Sigmoid colon (tissue), 7 donors: ENCODE measurements around the gene VMP1. TPM values are rescaled to one million over a fixed set of nuclear protein-coding genes. Genes with fewer than 3 reads are reported as not detected.

ENCODE experiments used
- DNase-seq: peaks from one replicate; pipeline ENCODE4 v3.0.0-alpha.2; 2019
- H3K27ac ChIP-seq, 4 donors: fragments of 200-600 bp; sonication (generic); one replicate each; pipeline ENCODE4 v1.5.1; 2016 to 2019; ENCODE audit warnings: mild to moderate bottlenecking in 1 of 4
- H3K27me3 ChIP-seq, 3 donors: fragments of 200-600 bp; sonication (generic); one replicate each; pipeline ENCODE4 v1.5.1; 2019; ENCODE audit warnings: mild to moderate bottlenecking in 1 of 3
- H3K36me3 ChIP-seq, 4 donors: fragments of 200-600 bp; sonication (generic); one replicate each; pipeline ENCODE4 v1.5.1; 2016 to 2019
- H3K4me1 ChIP-seq, 4 donors: fragments of 200-600 bp; sonication (generic); one replicate each; pipeline ENCODE4 v1.5.1; 2017 to 2019
- H3K4me3 ChIP-seq, 4 donors: fragments of 200-600 bp; sonication (generic); one replicate each; pipeline ENCODE4 v1.5.1; 2017 to 2019; ENCODE audit warnings: mild to moderate bottlenecking in 2 of 4, moderate library complexity in 1 of 4
- H3K9me3 ChIP-seq, 4 donors: fragments of 200-600 bp in 3 of 4; sonication (generic) in 3 of 4; one replicate each; pipeline versions ENCODE4 v1.5.1 to v1.6.1; 2013 to 2019
- CTCF ChIP-seq, 4 experiments: fragments of 450-650 bp in 3 of 4; fragments of 200-600 bp in 1 of 4; IDR thresholded peaks; one replicate each; pipeline ENCODE4 v1.5.1; 2016 to 2019; ENCODE audit warnings: antibody characterized with exemption in 4 of 4, mild to moderate bottlenecking in 3 of 4, moderate library complexity in 2 of 4
- EP300 ChIP-seq, 4 donors: sonication (generic); formaldehyde crosslinking; IDR thresholded peaks; one replicate each; pipeline ENCODE4 v1.6.1; 2017; ENCODE audit warnings: antibody characterized with exemption in 4 of 4
- POLR2A ChIP-seq, 2 donors: fragments of 450-650 bp; IDR thresholded peaks; one replicate each; pipeline ENCODE4 v1.6.1; 2016; ENCODE audit warnings: antibody characterized with exemption in 2 of 2, mild to moderate bottlenecking in 2 of 2, moderate library complexity in 2 of 2
- POLR2AphosphoS5 ChIP-seq, 4 donors: sonication (generic); formaldehyde crosslinking; IDR thresholded peaks; one replicate each; pipeline ENCODE4 v1.6.1; 2017; ENCODE audit warnings: antibody characterized with exemption in 4 of 4
- WGBS, 2 donors: extraction: QIAGEN DNeasy Blood & Tissue Kit; methylation state at CpG; one replicate each; pipeline ENCODE4 v1.1.7; 2013; 5-methylcytosine and 5-hydroxymethylcytosine counted together
- intact Hi-C: fragments of 100-400 bp; cut with DNase I; formaldehyde crosslinking; loops from one replicate; pipeline ENCODE4 v1.15.1; 2023
- polyA plus RNA-seq, 3 donors: library from polyadenylated mRNA; stranded (reverse); fragments of 200-250 nt; gene quantifications; one replicate each; pipeline ENCODE4 v1.2.3, GENCODE V29; 2013
- total RNA-seq, 4 donors: library from RNA; depleted of rRNA; stranded (reverse); fragments of >200 nt; gene quantifications; one replicate each; pipeline ENCODE4 v1.1.0, GENCODE V29; 2016
- donor health status: healthy with polysubstance abuse.
- donor health status: Bipolar disorder and iron deficiency.
- donor health status: healthy.

Gene VMP1
- total and polyA plus RNA-seq, 7 donors, result 26.1 to 247 (median 132) TPM

DNA sequence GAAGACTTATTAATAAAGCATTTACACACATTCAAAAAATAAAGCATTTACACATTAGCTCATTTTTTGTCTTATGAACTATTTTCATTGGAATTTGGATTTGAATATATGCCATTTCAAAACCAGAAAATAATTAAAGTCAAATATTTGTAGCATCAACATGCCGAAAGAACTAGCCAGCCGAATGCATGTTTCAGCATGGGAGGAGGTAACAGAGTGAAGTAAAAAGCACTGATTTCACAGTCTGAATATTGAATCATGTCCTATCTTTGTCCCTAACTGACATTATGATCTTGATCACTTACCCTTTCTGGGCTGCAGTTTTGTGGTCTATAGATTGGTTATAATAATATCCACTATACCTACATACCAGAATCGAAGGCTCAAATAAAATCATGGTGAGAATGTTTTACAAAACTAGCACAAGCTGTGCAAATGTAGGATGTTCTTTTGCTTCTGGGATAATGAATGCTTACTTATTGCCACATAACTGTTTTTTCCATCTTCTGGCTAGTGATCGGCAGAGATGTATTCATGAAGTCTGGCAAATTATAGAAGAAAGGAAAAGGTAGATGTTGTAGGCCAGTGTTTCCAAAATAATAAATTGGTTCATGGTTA lies 100.5 kb downstream of the VMP1 start:
- intact Hi-C loops, result no loop called here
- H3K36me3 ChIP-seq, result peaks cover 0 to 19% (median 0%) of the 10 kb centered on the region in 4 donors
- H3K4me3 ChIP-seq, result no peak overlapping the region
- H3K9me3 ChIP-seq, result no peaks in the 10 kb centered on the region
- no peaks in the 10 kb centered on the region for H3K27me3 ChIP-seq
- H3K4me1 ChIP-seq, result peaks cover 0 to 24% (median 15%) of the 10 kb centered on the region in 4 donors
- H3K27ac ChIP-seq, result peak overlapping the region; percentile 44 to 72 (median 60)
- TF ChIP-seq CTCF (IDR thresholded peaks at IDR 0.05) (no peak), POLR2A (IDR thresholded peaks at IDR 0.05) (no peak), EP300 (IDR thresholded peaks at IDR 0.05) (no peak), POLR2AphosphoS5 (IDR thresholded peaks at IDR 0.05) (no peak)
- 89 to 91% methylated on average over 4 of the region's 4 CpGs for WGBS, 2 donors
- no peak for DNase-seq

DNA sequence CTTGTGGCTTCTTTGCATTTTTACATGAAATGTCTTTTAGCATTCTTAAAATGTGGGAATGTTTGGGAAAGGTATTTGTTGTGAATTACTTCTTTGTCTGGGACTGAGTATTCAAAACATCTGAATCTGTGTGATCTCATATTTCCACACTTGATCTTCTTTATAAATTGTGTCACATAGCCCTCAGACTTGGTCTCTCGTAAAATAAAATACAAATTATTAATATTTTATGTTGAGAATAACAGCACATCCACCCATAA lies 103.4 kb downstream of the VMP1 start:
- Histone ChIP-seq H3K9me3 (no peaks in the 10 kb centered on the region), H3K27me3 (no peaks in the 10 kb centered on the region), H3K27ac (peak overlapping the region in 1 of 4 donors; percentile 7), H3K4me1 (peaks cover 0 to 16% (median 6%) of the 10 kb centered on the region in 4 donors), H3K4me3 (no peak overlapping the region), H3K36me3 (peaks cover 0 to 19% (median 0%) of the 10 kb centered on the region in 4 donors)
- no peak for DNase-seq
- intact Hi-C loops, result no loop called here
- WGBS, 2 donors, result 91 to 93% methylated on average over 1 of the region's 1 CpG
- no peak for TF ChIP-seq CTCF (IDR thresholded peaks at IDR 0.05)
- TF ChIP-seq POLR2A (IDR thresholded peaks at IDR 0.05), result no peak
- no peak for TF ChIP-seq EP300 (IDR thresholded peaks at IDR 0.05)
- no peak for TF ChIP-seq POLR2AphosphoS5 (IDR thresholded peaks at IDR 0.05)

GRCh38 chr17:59811209-59811608 lies 103.8 kb downstream of the VMP1 start:
- intact Hi-C loops, result no loop called here
- H3K9me3 ChIP-seq, result no peaks in the 10 kb centered on the region
- no peak for TF ChIP-seq POLR2A (IDR thresholded peaks at IDR 0.05)
- TF ChIP-seq EP300 (IDR thresholded peaks at IDR 0.05), result no peak
- peaks cover 0 to 16% (median 6%) of the 10 kb centered on the region in 4 donors for H3K4me1 ChIP-seq
- no peak overlapping the region for H3K27ac ChIP-seq
- WGBS, 2 donors, result 94 to 96% methylated on average over 1 of the region's 1 CpG
- H3K27me3 ChIP-seq, result no peaks in the 10 kb centered on the region
- DNase-seq, result no peak
- H3K36me3 ChIP-seq, result peaks cover 0 to 19% (median 0%) of the 10 kb centered on the region in 4 donors
- no peak overlapping the region for H3K4me3 ChIP-seq

GRCh38 chr17:59812139-59812538 lies 104.7 kb downstream of the VMP1 start:
- H3K4me3 ChIP-seq, result no peak overlapping the region
- no peak for DNase-seq
- intact Hi-C loops, result no loop called here
- peaks cover 0 to 16% (median 6%) of the 10 kb centered on the region in 4 donors for H3K4me1 ChIP-seq
- no peak overlapping the region for H3K27ac ChIP-seq
- H3K36me3 ChIP-seq, result peaks cover 0 to 19% (median 0%) of the 10 kb centered on the region in 4 donors
- TF ChIP-seq POLR2AphosphoS5 (IDR thresholded peaks at IDR 0.05) (no peak), POLR2A (IDR thresholded peaks at IDR 0.05) (no peak), CTCF (IDR thresholded peaks at IDR 0.05) (no peak), EP300 (IDR thresholded peaks at IDR 0.05) (no peak)
- H3K27me3 ChIP-seq, result no peaks in the 10 kb centered on the region
- no peaks in the 10 kb centered on the region for H3K9me3 ChIP-seq
- WGBS, 2 donors, result 64 to 70% methylated on average over 3 of the region's 3 CpGs

- no peaks in the 10 kb centered on the region for H3K9me3 ChIP-seq
- H3K4me3 ChIP-seq, result no peak overlapping the region
- TF ChIP-seq POLR2A (IDR thresholded peaks at IDR 0.05), result no peak
- TF ChIP-seq CTCF (IDR thresholded peaks at IDR 0.05), result no peak
- TF ChIP-seq POLR2AphosphoS5 (IDR thresholded peaks at IDR 0.05), result no peak
- no peak for TF ChIP-seq EP300 (IDR thresholded peaks at IDR 0.05)
- H3K27me3 ChIP-seq, result no peaks in the 10 kb centered on the region
- 92 to 98% methylated on average over 1 of the region's 1 CpG for WGBS, 2 donors
- peaks cover 0 to 19% (median 0%) of the 10 kb centered on the region in 4 donors for H3K36me3 ChIP-seq
- no peak overlapping the region for H3K27ac ChIP-seq
- DNase-seq, result no peak
- intact Hi-C loops, result no loop called here
- peaks cover 0 to 12% (median 5%) of the 10 kb centered on the region in 4 donors for H3K4me1 ChIP-seq
Observed at GRCh38 chr17:59814276-59814675, 106.8 kb downstream of the VMP1 start.
